Gastroesophageal sphincter (tissue), 3 donors: ENCODE measurements around the gene UROC1.

ENCODE experiments used
- CTCF ChIP-seq, 4 experiments: fragments of 200-600 bp in 2 of 4; fragments of 450-650 bp in 2 of 4; sonication (generic) in 1 of 4; IDR thresholded peaks; one replicate each; pipeline ENCODE4 v1.5.1; 2017 to 2019; ENCODE audit warnings: antibody characterized with exemption in 4 of 4, mild to moderate bottlenecking in 2 of 4, moderate library complexity in 2 of 4
- POLR2A ChIP-seq, 2 donors: fragments of 450-650 bp; IDR thresholded peaks; one replicate each; pipeline ENCODE4 v1.6.1; 2017; ENCODE audit warnings: antibody characterized with exemption in 2 of 2, mild to moderate bottlenecking in 2 of 2, moderate library complexity in 1 of 2

DNA sequence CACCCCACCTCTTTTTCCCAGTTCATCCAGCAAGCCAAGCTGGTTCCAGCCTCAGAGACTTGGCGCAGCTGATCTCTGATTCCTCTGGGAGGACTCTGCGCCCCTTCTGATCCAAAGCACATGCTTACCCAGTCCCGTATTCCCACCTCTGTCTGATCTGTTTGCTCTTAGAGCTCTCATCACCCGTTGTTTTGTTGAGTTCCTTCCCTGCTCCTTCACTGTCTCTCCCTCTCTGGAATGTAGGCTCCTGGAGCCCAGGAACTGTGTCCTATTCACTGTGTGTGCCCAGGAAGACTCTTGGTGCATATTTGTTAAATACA, 40.6 kb downstream of the UROC1 start:
- TF ChIP-seq POLR2A (IDR thresholded peaks at IDR 0.05) (no peak), CTCF (IDR thresholded peaks at IDR 0.05) (no peak)
